ENCODE measurements around the gene ZNF48.

The ZNF48 gene

GRCh38 chr16:30397776-30398660, 2.8 kb downstream of the ZNF48 start:
- TF ChIP-seq CTCF (IDR thresholded peaks at IDR 0.05) = no peak

DNA sequence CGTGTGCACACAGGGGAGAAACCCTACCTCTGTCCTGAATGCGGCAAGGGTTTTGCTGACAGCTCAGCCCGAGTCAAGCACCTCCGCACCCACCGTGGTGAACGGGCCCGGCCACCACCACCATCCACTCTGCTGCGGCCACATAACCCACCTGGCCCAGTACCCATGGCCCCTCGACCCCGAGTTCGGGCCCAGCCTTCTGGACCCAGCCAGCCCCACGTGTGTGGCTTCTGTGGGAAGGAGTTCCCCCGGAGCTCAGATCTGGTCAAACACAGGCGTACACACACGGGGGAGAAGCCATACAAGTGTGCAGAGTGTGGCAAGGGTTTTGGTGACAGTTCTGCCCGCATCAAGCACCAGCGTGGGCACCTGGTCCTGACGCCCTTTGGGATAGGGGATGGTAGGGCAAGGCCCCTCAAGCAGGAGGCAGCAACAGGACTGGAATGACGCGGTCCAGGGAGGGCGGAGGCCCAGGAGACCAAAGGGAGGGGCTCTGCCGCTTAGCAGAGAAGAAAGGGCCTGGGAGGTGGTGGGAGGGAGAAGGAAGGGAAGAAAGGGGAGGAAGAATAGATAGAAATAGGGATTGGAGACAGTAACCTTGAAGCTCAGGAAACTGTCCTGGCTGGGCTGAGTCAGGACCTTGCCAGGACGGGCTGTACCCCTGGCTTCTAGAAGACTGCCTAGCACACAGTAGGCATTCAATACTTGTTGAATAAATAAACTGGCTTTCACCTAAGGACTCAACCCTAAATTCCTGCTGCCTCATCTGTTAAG, 3.6 kb downstream of the ZNF48 start:
- TF ChIP-seq CTCF (IDR thresholded peaks at IDR 0.05) = no peak

DNA sequence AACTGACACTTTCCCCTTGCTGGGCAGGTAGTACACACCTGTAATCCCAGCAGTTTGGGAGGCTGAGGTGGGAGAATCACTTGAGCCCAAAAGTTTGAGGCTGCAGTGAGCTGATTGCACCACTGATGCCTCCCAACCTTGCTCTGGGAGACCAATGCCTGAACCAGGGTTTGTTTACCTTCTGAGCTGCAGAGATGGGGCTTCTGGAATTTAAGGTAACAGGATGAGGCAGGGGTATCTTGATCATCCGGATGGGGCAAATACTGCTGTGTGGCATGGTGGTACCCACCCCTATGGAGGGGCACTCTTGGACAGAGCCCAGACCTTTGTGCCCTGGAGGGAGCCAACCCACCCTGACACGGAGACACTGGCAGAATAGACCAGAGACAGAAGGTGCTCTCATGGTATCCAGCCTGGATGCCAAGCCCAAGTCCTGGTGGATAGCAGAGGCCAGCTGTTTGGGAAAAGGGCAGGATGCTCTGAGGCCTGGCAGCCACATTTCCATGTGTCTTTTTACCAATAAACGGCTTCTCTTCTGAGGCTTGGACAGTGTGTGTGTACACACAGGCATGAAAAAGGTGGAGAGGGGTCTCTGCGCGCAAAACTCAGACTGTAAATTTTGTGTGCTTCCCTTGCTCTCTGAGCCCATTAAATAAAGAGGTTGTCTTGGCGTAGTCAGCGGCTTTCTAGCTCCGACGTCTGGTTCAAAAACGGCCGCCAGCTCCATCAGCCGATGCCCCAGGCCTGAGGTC, 4.4 kb downstream of the ZNF48 start:
- no peak for TF ChIP-seq CTCF (IDR thresholded peaks at IDR 0.05)

- TF ChIP-seq CTCF (IDR thresholded peaks at IDR 0.05) = no peak
Observed at GRCh38 chr16:30401768-30402425, 6.7 kb downstream of the ZNF48 start.

DNA sequence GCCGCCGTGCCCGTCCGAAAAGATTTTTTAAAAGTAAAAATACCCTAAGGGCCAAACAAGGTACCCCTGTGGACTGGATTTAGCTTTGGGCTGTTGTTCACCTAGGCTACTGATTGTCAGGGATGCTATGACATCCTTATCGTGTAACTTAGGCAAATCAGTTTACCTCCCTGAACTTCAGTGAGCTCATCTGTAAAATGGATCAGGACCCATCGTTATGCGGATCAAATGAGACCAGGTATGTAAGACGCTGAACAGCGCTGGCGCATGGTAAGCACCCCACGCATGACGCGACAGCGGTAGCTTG, 11.5 kb downstream of the ZNF48 start:
- no peak for TF ChIP-seq CTCF (IDR thresholded peaks at IDR 0.05)

GRCh38 chr16:30407102-30407803, 12.0 kb downstream of the ZNF48 start, which contains the start of gene ZNF771:
TSS of gene ZNF771 (plus strand) at chr16:30407606. CDS start at chr16:30408054, 448 bp downstream.
- TF ChIP-seq CTCF (IDR thresholded peaks at IDR 0.05) = no peak

Measured in LNCAP (cell line).